Measurements from ENCODE around the gene BRD7.

GRCh38 chr16:50381679-50382440 lies 13.1 kb upstream of the BRD7 start:
- TF ChIP-seq CTCF (IDR thresholded peaks at IDR 0.05) = no peak
- TF ChIP-seq POLR2A (IDR thresholded peaks at IDR 0.05) = no peak

All from right lobe of liver (tissue), 4 donors.